Stimulated activated naive CD8-positive, alpha-beta T cell treated with anti-CD3 and anti-CD28 coated beads, Interleukin-15, Interleukin-2, amounts not matched to agents 100 U/mL and 50 U/mL, for 24 hours (primary cell): ENCODE results near the gene FHAD1.
"Not testable (repeated sequence)": the region's sequence is repeated elsewhere in the genome, so short reads cannot be mapped to it uniquely, and the experiment has no call there.

Experiments
- ATAC-seq: fragments of 150-1000 bp; cut with Tn5 transposase; one replicate; pipeline ENCODE4 v1.10.0; 2021
- DNase-seq: peaks from one replicate; pipeline ENCODE4 v3.0.0; 2021

Gene FHAD1

GRCh38 chr1:15370781-15371520 lies 123.9 kb downstream of the FHAD1 start:
- no peak for ATAC-seq
- no peak for DNase-seq

GRCh38 chr1:15371610-15372545 lies 124.9 kb downstream of the FHAD1 start:
- peak; percentile 14 for ATAC-seq
- no peak for DNase-seq

GRCh38 chr1:15378729-15379128 lies 131.7 kb downstream of the FHAD1 start:
- ATAC-seq (no peak), DNase-seq (no peak)

- DNase-seq, ATAC-seq: not testable (repeated sequence)
Measured at GRCh38 chr1:15379151-15379550, 132.1 kb downstream of the FHAD1 start.

GRCh38 chr1:15380601-15381508 lies 133.8 kb downstream of the FHAD1 start:
- ATAC-seq (no peak), DNase-seq (no peak)

- no peak for ATAC-seq
- no peak for DNase-seq
Measured at GRCh38 chr1:15381805-15382204, 134.8 kb downstream of the FHAD1 start.

- DNase-seq (no peak), ATAC-seq (no peak)
Measured at GRCh38 chr1:15382601-15383518, 135.8 kb downstream of the FHAD1 start.

GRCh38 chr1:15383810-15384209 lies 136.8 kb downstream of the FHAD1 start:
- ATAC-seq: no peak
- no peak for DNase-seq

- ATAC-seq: no peak
Measured at GRCh38 chr1:15384301-15384901, 137.4 kb downstream of the FHAD1 start.

GRCh38 chr1:15385420-15385819 lies 138.4 kb downstream of the FHAD1 start:
- no peak for DNase-seq
- ATAC-seq: no peak

More at GRCh38 chr1:15384301-15384901, 137.4 kb downstream of the FHAD1 start:
- DNase-seq: no peak

GRCh38 chr1:15386164-15386749 lies 139.2 kb downstream of the FHAD1 start:
- peak; percentile 29 for DNase-seq
- ATAC-seq: no peak

- no peak for DNase-seq
- no peak for ATAC-seq
Measured at GRCh38 chr1:15388201-15388880, 141.3 kb downstream of the FHAD1 start.

GRCh38 chr1:15389828-15390227 lies 142.8 kb downstream of the FHAD1 start:
- not testable (repeated sequence) for ATAC-seq, DNase-seq

GRCh38 chr1:15390667-15391066 lies 143.6 kb downstream of the FHAD1 start:
- ATAC-seq (no peak), DNase-seq (no peak)

GRCh38 chr1:15391366-15391765 lies 144.3 kb downstream of the FHAD1 start:
- DNase-seq: no peak
- no peak for ATAC-seq

- DNase-seq (no peak), ATAC-seq (no peak)
Measured at GRCh38 chr1:15393475-15394257, 146.6 kb downstream of the FHAD1 start.

- DNase-seq (no peak), ATAC-seq (no peak)
Measured at GRCh38 chr1:15394258-15394690, 147.3 kb downstream of the FHAD1 start.

GRCh38 chr1:15397236-15397635 lies 150.2 kb downstream of the FHAD1 start:
- DNase-seq (no peak), ATAC-seq (no peak)

GRCh38 chr1:15399710-15400109 lies 152.7 kb downstream of the FHAD1 start:
- no peak for ATAC-seq
- DNase-seq: no peak
